HG02571 (cell line): Measurements from ENCODE around the gene ENDOV.

ENCODE experiments used
- ATAC-seq: cut with Tn5 transposase; IDR thresholded peaks from one replicate; pipeline ENCODE4 v1.9.1; 2021; ENCODE audit warnings: mild to moderate bottlenecking, moderate library complexity; ENCODE audit not compliant: unreplicated experiment

Gene ENDOV

GRCh38 chr17:80414803-80415625, at the start of gene ENDOV:
TSS of gene ENDOV (plus strand) at chr17:80415167. CDS start at chr17:80415195, 28 bp downstream.
- ATAC-seq: peak; percentile 88

GRCh38 chr17:80365983-80366382, 49.0 kb upstream of the ENDOV start:
- no peak for ATAC-seq

GRCh38 chr17:80367503-80367902, 47.5 kb upstream of the ENDOV start:
- ATAC-seq: no peak

GRCh38 chr17:80371196-80371595, 43.8 kb upstream of the ENDOV start:
- no peak for ATAC-seq

GRCh38 chr17:80372456-80372855, 42.5 kb upstream of the ENDOV start:
- ATAC-seq: no peak

GRCh38 chr17:80372922-80373570, 41.9 kb upstream of the ENDOV start:
- ATAC-seq: no peak

- no peak for ATAC-seq
Measured at GRCh38 chr17:80374039-80374731, 40.8 kb upstream of the ENDOV start.

GRCh38 chr17:80374732-80375585, 40.0 kb upstream of the ENDOV start:
- no peak for ATAC-seq

GRCh38 chr17:80376531-80376930, 38.4 kb upstream of the ENDOV start:
- no peak for ATAC-seq

- no peak for ATAC-seq
Measured at GRCh38 chr17:80377798-80378197, 37.2 kb upstream of the ENDOV start.

GRCh38 chr17:80379348-80379747, 35.6 kb upstream of the ENDOV start:
- no peak for ATAC-seq

- no peak for ATAC-seq
Measured at GRCh38 chr17:80380068-80380467, 34.9 kb upstream of the ENDOV start.

- no peak for ATAC-seq
Measured at GRCh38 chr17:80380555-80381002, 34.4 kb upstream of the ENDOV start.

GRCh38 chr17:80381416-80381923, 33.5 kb upstream of the ENDOV start:
- ATAC-seq: no peak

GRCh38 chr17:80382446-80382845, 32.5 kb upstream of the ENDOV start:
- ATAC-seq: no peak

- ATAC-seq: no peak
Measured at GRCh38 chr17:80382956-80383355, 32.0 kb upstream of the ENDOV start.

GRCh38 chr17:80384078-80384960, 30.6 kb upstream of the ENDOV start:
- ATAC-seq: no peak

GRCh38 chr17:80385046-80385445, 29.9 kb upstream of the ENDOV start:
- ATAC-seq: no peak

GRCh38 chr17:80386341-80386740, 28.6 kb upstream of the ENDOV start:
- no peak for ATAC-seq

- ATAC-seq: no peak
Measured at GRCh38 chr17:80387071-80387470, 27.9 kb upstream of the ENDOV start.
